CD14-positive monocyte (primary cell): ENCODE data around the gene CHEK1. TPM values are rescaled to one million over a fixed set of nuclear protein-coding genes. Genes with fewer than 3 reads are reported as not detected.

ENCODE experiments used
- DNase-seq, 3 donors: peaks; one replicate each; pipeline ENCODE4 v3.0.0-alpha.2; 2011 to 2022
- H2AFZ ChIP-seq: 2 replicates; pipeline ENCODE4 v1.6.0; 2012; ENCODE audit warnings: mild to moderate bottlenecking, low read depth, low read length, inconsistent platforms; ENCODE audit not compliant: insufficient read depth, poor library complexity, severe bottlenecking
- H3K27ac ChIP-seq, 2 donors: 1 replicate in 1 of 2; 2 replicates in 1 of 2; pipeline ENCODE4 v1.5.1; 2012 to 2013; ENCODE audit warnings: low read length in 2 of 2, control low read depth in 1 of 2, inconsistent platforms in 1 of 2, low read depth in 1 of 2, mild to moderate bottlenecking in 1 of 2
- H3K27me3 ChIP-seq, 2 donors: one replicate each; pipeline versions ENCODE4 v1.6.0 to v1.6.1; 2011 to 2013; ENCODE audit warnings: low read length in 2 of 2; ENCODE audit not compliant: control insufficient read depth in 2 of 2, insufficient read depth in 2 of 2
- H3K36me3 ChIP-seq, 2 donors: replicated peaks in 1 of 2; 1 replicate in 1 of 2; 2 replicates in 1 of 2; pipeline versions ENCODE4 v1.5.1 to v1.6.1; 2012 to 2013; ENCODE audit warnings: low read length in 2 of 2, control low read depth in 1 of 2, inconsistent platforms in 1 of 2, mild to moderate bottlenecking in 1 of 2; ENCODE audit not compliant: insufficient read depth in 2 of 2, control insufficient read depth in 1 of 2
- H3K4me1 ChIP-seq, 2 donors: 1 replicate in 1 of 2; 2 replicates in 1 of 2; pipeline versions ENCODE4 v1.5.1 to v1.6.1; 2012 to 2013; ENCODE audit warnings: low read length in 2 of 2, control low read depth in 1 of 2, inconsistent platforms in 1 of 2, mild to moderate bottlenecking in 1 of 2, moderate library complexity in 1 of 2; ENCODE audit not compliant: insufficient read depth in 2 of 2, control insufficient read depth in 1 of 2
- H3K4me2 ChIP-seq: replicated peaks from 2 replicates; pipeline ENCODE3; 2012; ENCODE audit warnings: low read length, moderate library complexity, mild to moderate bottlenecking; ENCODE audit not compliant: poor library complexity, severe bottlenecking; ENCODE audit errors: extremely low read depth
- H3K4me3 ChIP-seq, 3 experiments: fragments of 200-600 bp in 1 of 3; sonication (generic) in 1 of 3; replicated peaks in 1 of 3; 1 replicate in 2 of 3; 2 replicates in 1 of 3; pipeline ENCODE4 v1.5.1; 2011 to 2013; ENCODE audit warnings: low read length in 3 of 3, mild to moderate bottlenecking in 3 of 3, control low read depth in 2 of 3, low read depth in 2 of 3, inconsistent platforms in 1 of 3, moderate library complexity in 1 of 3
- H3K79me2 ChIP-seq: 2 replicates; pipeline ENCODE4 v1.6.0; 2012; ENCODE audit warnings: mild to moderate bottlenecking, control low read depth, inconsistent platforms, low read length, moderate library complexity; ENCODE audit not compliant: insufficient read depth
- H3K9ac ChIP-seq: 2 replicates; pipeline ENCODE4 v1.6.0; 2017; ENCODE audit warnings: low read length, mild to moderate bottlenecking; ENCODE audit not compliant: insufficient read depth, poor library complexity, severe bottlenecking
- H3K9me3 ChIP-seq, 2 donors: replicated peaks in 1 of 2; 1 replicate in 1 of 2; 2 replicates in 1 of 2; pipeline versions ENCODE4 v1.5.1 to v1.6.1; 2012 to 2013; ENCODE audit warnings: low read length in 2 of 2, control low read depth in 1 of 2; ENCODE audit not compliant: control insufficient read depth in 1 of 2, insufficient read depth in 1 of 2
- H4K20me1 ChIP-seq: 2 replicates; pipeline ENCODE4 v1.6.0; 2012; ENCODE audit warnings: mild to moderate bottlenecking, low read length, control low read depth, moderate library complexity; ENCODE audit not compliant: insufficient read depth
- H3K27ac Mint-ChIP-seq, 7 donors: one replicate each; pipeline ENCODE4 v1.8.0; 2020; ENCODE audit warnings: mild to moderate bottlenecking in 7 of 7, mixed read lengths in 7 of 7, moderate library complexity in 6 of 7, inconsistent platforms in 2 of 7
- H3K27me3 Mint-ChIP-seq, 3 donors: one replicate each; pipeline ENCODE4 v1.8.0; 2021 to 2022; ENCODE audit warnings: low read depth in 3 of 3, mild to moderate bottlenecking in 3 of 3, mixed read lengths in 3 of 3, moderate library complexity in 3 of 3, inconsistent platforms in 1 of 3
- H3K36me3 Mint-ChIP-seq, 2 donors: one replicate each; pipeline ENCODE4 v1.8.0; 2020; ENCODE audit warnings: mixed read lengths in 2 of 2, inconsistent platforms in 1 of 2, mild to moderate bottlenecking in 1 of 2
- H3K4me1 Mint-ChIP-seq: one replicate; pipeline ENCODE4 v1.8.0; 2020; ENCODE audit warnings: mild to moderate bottlenecking, mixed read lengths
- H3K4me3 Mint-ChIP-seq, 2 donors: one replicate each; pipeline ENCODE4 v1.8.0; 2020; ENCODE audit warnings: mild to moderate bottlenecking in 2 of 2, mixed read lengths in 2 of 2, moderate library complexity in 1 of 2
- H3K9me3 Mint-ChIP-seq, 7 donors: one replicate each; pipeline ENCODE4 v1.8.0; 2020 to 2022; ENCODE audit warnings: mixed read lengths in 7 of 7, mild to moderate bottlenecking in 6 of 7, moderate library complexity in 6 of 7, inconsistent platforms in 2 of 7
- CTCF ChIP-seq: fragments of 200-600 bp; IDR thresholded peaks from one replicate; pipeline ENCODE4 v1.8.0; 2022; ENCODE audit warnings: antibody characterized with exemption, mild to moderate bottlenecking
- WGBS: methylation state at CpG from one replicate; pipeline ENCODE4 v1.1.5; 2013; ENCODE audit warnings: missing lambda C conversion rate; ENCODE audit not compliant: insufficient coverage; 5-methylcytosine and 5-hydroxymethylcytosine counted together
- intact Hi-C, 2 donors: fragments of 100-400 bp; cut with micrococcal nuclease; formaldehyde crosslinking; loops; one replicate each; pipeline versions ENCODE4 v1.15.0 to v1.15.1; 2023
- polyA plus RNA-seq, 3 donors: library from polyadenylated mRNA; depleted of rRNA in 1 of 3; unstranded in 2 of 3; stranded (reverse) in 1 of 3; fragments of 300-500 nt in 2 of 3; fragments of >200 nt in 1 of 3; fragmentation: Illumina TruSeq in 2 of 3; gene quantifications; 1 replicate in 2 of 3; 2 replicates in 1 of 3; pipeline ENCODE4 v1.2.3, GENCODE V29; 2012 to 2021

Gene CHEK1
- polyA plus RNA-seq, 3 donors, result 0.18 to 0.55 (median 0.43) TPM

DNA sequence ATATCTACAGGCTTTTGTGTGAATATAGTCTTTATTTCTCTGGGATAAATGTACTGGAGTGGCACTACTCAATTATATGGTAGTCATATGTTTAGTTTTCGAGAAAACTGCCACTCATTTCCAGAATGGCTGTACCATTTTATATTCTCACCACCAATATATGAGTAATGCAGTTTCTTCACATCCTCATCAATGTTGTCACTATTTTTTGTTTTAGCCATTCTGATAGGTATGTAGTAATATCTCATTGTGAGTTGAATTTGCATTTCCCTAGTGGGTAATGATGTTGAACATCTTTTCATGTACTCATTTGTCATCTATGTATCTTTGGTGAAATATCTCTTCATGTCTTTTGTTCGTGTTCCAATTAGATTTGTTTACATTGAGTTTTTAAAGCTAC lies 37.7 kb downstream of the CHEK1 start:
- Histone ChIP-seq H3K79me2 (no peaks in the 10 kb centered on the region), H3K36me3 (peaks cover 15 to 43% of the 10 kb centered on the region in 2 donors), H3K4me2 (no peak overlapping the region), H3K4me1 (no peaks in the 10 kb centered on the region), H3K27me3 (no peaks in the 10 kb centered on the region), H3K9ac (no peak overlapping the region), H4K20me1 (no peaks in the 10 kb centered on the region), H3K9me3 (no peaks in the 10 kb centered on the region), H2AFZ (no peak overlapping the region), H3K27ac (no peak overlapping the region), H3K4me3 (no peak overlapping the region)
- no peak for DNase-seq
- Mint-ChIP-seq H3K27me3 (no peaks in the 10 kb centered on the region), H3K27ac (no peak overlapping the region), H3K4me3 (no peak overlapping the region), H3K9me3 (peaks cover 0 to 11% (median 6%) of the 10 kb centered on the region in 7 donors), H3K36me3 (peaks cover 39 to 74% of the 10 kb centered on the region in 2 donors), H3K4me1 (no peaks in the 10 kb centered on the region)
- intact Hi-C loops, result no loop called here
- no CpG with 5 or more reads among the region's 2 CpGs for WGBS
- no peak for TF ChIP-seq CTCF

DNA sequence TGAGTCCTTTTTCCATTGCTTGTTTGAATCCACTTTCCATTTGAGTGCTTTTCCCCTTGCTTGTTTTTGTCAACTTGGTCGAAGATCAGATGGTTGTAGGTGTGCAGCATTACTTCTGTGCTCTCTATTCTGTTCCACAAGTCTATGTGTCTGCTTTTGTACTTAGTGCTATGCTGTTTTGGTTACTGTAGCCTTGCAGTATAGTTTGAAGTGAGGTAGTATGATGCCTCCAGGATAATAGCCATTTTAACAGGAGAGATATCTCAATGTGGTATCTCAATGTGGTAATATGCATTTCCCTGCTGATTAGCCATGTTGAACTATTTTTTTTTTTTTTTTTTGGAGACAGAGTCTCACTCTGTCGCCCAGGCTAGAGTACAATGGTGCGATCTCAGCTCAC lies 38.9 kb downstream of the CHEK1 start:
- no peak for TF ChIP-seq CTCF
- H3K27ac Mint-ChIP-seq, result no peak overlapping the region

More for the DNA sequence above, 38.9 kb downstream of the CHEK1 start:
- Mint-ChIP-seq H3K4me3 (no peak overlapping the region), H3K4me1 (no peaks in the 10 kb centered on the region), H3K9me3 (peaks cover 0 to 11% (median 6%) of the 10 kb centered on the region in 7 donors), H3K27me3 (no peaks in the 10 kb centered on the region), H3K36me3 (peaks cover 43 to 66% of the 10 kb centered on the region in 2 donors)
- H3K4me2 ChIP-seq, result no peak overlapping the region
- no peak overlapping the region for H3K9ac ChIP-seq
- H3K4me1 ChIP-seq, result no peaks in the 10 kb centered on the region
- no peak overlapping the region for H2AFZ ChIP-seq
- no peaks in the 10 kb centered on the region for H3K79me2 ChIP-seq
- DNase-seq, result no peak
- no peaks in the 10 kb centered on the region for H3K27me3 ChIP-seq
- WGBS, result no CpG with 5 or more reads among the region's 3 CpGs
- H3K36me3 ChIP-seq, result peaks cover 12 to 32% of the 10 kb centered on the region in 2 donors
- no peaks in the 10 kb centered on the region for H4K20me1 ChIP-seq
- intact Hi-C loops, result no loop called here
- H3K9me3 ChIP-seq, result no peaks in the 10 kb centered on the region
- H3K4me3 ChIP-seq, result no peak overlapping the region
- H3K27ac ChIP-seq, result no peak overlapping the region
